Stomach (tissue), 9 donors: ENCODE results near the gene ADM5. TPM values are rescaled to one million over a fixed set of nuclear protein-coding genes. Genes with fewer than 3 reads are reported as not detected.

Source experiments
- DNase-seq, 2 donors: peaks; one replicate each; pipeline versions ENCODE4 v3.0.0 to v3.0.0-alpha.2; 2013 to 2019
- H3K27ac ChIP-seq, 5 donors: fragments of 200-600 bp in 4 of 5; sonication (generic) in 4 of 5; one replicate each; pipeline ENCODE4 v1.5.1; 2013 to 2019; ENCODE audit warnings: mild to moderate bottlenecking in 1 of 5, moderate library complexity in 1 of 5
- H3K27me3 ChIP-seq, 3 donors: fragments of 200-600 bp; sonication (generic); one replicate each; pipeline ENCODE4 v1.5.1; 2017 to 2019; ENCODE audit warnings: mixed run types in 1 of 3
- H3K36me3 ChIP-seq, 4 donors: fragments of 200-600 bp; sonication (generic); 1 replicate in 3 of 4; 2 replicates in 1 of 4; pipeline ENCODE4 v1.5.1; 2016 to 2019
- H3K4me1 ChIP-seq, 4 donors: fragments of 200-600 bp; sonication (generic); one replicate each; pipeline ENCODE4 v1.5.1; 2016 to 2019
- H3K4me3 ChIP-seq, 4 donors: fragments of 200-600 bp; sonication (generic) in 3 of 4; one replicate each; pipeline ENCODE4 v1.5.1; 2016 to 2019; ENCODE audit warnings: mild to moderate bottlenecking in 1 of 4
- H3K9me3 ChIP-seq, 4 donors: fragments of 200-600 bp; sonication (generic); one replicate each; pipeline ENCODE4 v1.5.1; 2016 to 2019
- EP300 ChIP-seq: sonication (generic); formaldehyde crosslinking; IDR thresholded peaks from one replicate; pipeline ENCODE4 v1.6.1; 2017; ENCODE audit warnings: antibody characterized with exemption
- POLR2A ChIP-seq, 4 donors: fragments of 450-650 bp; IDR thresholded peaks; one replicate each; pipeline ENCODE4 v1.6.1; 2016; ENCODE audit warnings: antibody characterized with exemption in 4 of 4, control low read depth in 2 of 4, mild to moderate bottlenecking in 1 of 4, moderate library complexity in 1 of 4
- POLR2AphosphoS5 ChIP-seq, 3 donors: sonication (generic); formaldehyde crosslinking; IDR thresholded peaks; one replicate each; pipeline ENCODE4 v1.6.1; 2016; ENCODE audit warnings: antibody characterized with exemption in 3 of 3
- WGBS, 5 donors: extraction: QIAGEN DNeasy Blood & Tissue Kit in 3 of 5; methylation state at CpG; one replicate each; pipeline versions ENCODE4 v1.1.5 to v1.1.7; 2013 to 2018; 5-methylcytosine and 5-hydroxymethylcytosine counted together
- intact Hi-C: fragments of 100-400 bp; cut with DNase I; formaldehyde crosslinking; loops from one replicate; pipeline ENCODE4 v1.15.1; 2023; ENCODE audit warnings: low total_unique reads
- polyA plus RNA-seq, 3 donors: library from polyadenylated mRNA; stranded (reverse); fragments of 200-250 nt; gene quantifications; one replicate each; pipeline ENCODE4 v1.2.3, GENCODE V29; 2013
- total RNA-seq, 5 donors: library from RNA; depleted of rRNA; stranded (reverse); fragments of >200 nt; gene quantifications; one replicate each; pipeline versions ENCODE4 v1.1.0 to v1.2.3, GENCODE V29; 2014 to 2016
- TF ChIP-seq, protein P1 (sequence below), 7 experiments: fragments of 450-650 bp in 4 of 7; fragments of 200-600 bp in 3 of 7; sonication (generic) in 3 of 7; IDR thresholded peaks; one replicate each; pipeline ENCODE4 v1.5.1; 2016 to 2019; ENCODE audit warnings: antibody characterized with exemption in 7 of 7, control low read depth in 2 of 7, mild to moderate bottlenecking in 1 of 7
- donor health status: healthy with polysubstance abuse.
- donor health status: Bipolar disorder and iron deficiency.
- donor health status: healthy.

Gene ADM5
- total and polyA plus RNA-seq, 8 donors, result 0.61 to 2.5 (median 1.1) TPM; not detected in 3

DNA sequence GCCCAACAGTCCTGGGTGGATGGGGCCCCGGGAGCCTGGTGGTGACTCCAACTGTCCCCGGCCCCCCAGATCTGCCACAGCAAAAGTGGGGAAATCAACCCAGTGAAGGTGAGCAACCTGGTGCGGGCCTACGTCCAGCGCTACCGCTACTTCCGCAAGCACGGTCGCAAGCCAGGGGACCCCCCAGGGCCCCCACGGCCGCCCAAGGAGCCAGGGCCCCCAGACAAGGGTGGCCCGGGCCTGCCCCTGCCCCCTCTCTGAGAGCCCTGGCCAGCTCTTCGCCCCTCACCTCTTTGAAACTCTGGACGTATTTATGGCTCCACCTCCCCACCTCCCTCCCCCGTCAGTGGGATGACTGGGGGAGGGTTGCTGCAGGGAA lies 31.3 kb upstream of the ADM5 start:
- WGBS, 5 donors, result 80 to 88% (median 87%) methylated on average over 11 to 15 of the region's 15 CpGs
- Histone ChIP-seq H3K27me3 (no peaks in the 10 kb centered on the region), H3K4me3 (no peak overlapping the region), H3K27ac (no peak overlapping the region), H3K36me3 (peaks cover 95 to 100% (median 100%) of the 10 kb centered on the region in 4 donors), H3K9me3 (no peaks in the 10 kb centered on the region), H3K4me1 (peaks cover 1 to 4% (median 3%) of the 10 kb centered on the region in 4 donors)
- no peak for DNase-seq
- intact Hi-C loops, result no loop called here
- TF ChIP-seq POLR2AphosphoS5 (IDR thresholded peaks at IDR 0.05), result no peak
- TF ChIP-seq EP300, result no peak
- no peak for TF ChIP-seq POLR2A (IDR thresholded peaks at IDR 0.05)
- TF ChIP-seq, protein P1, sequence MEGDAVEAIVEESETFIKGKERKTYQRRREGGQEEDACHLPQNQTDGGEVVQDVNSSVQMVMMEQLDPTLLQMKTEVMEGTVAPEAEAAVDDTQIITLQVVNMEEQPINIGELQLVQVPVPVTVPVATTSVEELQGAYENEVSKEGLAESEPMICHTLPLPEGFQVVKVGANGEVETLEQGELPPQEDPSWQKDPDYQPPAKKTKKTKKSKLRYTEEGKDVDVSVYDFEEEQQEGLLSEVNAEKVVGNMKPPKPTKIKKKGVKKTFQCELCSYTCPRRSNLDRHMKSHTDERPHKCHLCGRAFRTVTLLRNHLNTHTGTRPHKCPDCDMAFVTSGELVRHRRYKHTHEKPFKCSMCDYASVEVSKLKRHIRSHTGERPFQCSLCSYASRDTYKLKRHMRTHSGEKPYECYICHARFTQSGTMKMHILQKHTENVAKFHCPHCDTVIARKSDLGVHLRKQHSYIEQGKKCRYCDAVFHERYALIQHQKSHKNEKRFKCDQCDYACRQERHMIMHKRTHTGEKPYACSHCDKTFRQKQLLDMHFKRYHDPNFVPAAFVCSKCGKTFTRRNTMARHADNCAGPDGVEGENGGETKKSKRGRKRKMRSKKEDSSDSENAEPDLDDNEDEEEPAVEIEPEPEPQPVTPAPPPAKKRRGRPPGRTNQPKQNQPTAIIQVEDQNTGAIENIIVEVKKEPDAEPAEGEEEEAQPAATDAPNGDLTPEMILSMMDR (IDR thresholded peaks at IDR 0.05), result no peak

DNA sequence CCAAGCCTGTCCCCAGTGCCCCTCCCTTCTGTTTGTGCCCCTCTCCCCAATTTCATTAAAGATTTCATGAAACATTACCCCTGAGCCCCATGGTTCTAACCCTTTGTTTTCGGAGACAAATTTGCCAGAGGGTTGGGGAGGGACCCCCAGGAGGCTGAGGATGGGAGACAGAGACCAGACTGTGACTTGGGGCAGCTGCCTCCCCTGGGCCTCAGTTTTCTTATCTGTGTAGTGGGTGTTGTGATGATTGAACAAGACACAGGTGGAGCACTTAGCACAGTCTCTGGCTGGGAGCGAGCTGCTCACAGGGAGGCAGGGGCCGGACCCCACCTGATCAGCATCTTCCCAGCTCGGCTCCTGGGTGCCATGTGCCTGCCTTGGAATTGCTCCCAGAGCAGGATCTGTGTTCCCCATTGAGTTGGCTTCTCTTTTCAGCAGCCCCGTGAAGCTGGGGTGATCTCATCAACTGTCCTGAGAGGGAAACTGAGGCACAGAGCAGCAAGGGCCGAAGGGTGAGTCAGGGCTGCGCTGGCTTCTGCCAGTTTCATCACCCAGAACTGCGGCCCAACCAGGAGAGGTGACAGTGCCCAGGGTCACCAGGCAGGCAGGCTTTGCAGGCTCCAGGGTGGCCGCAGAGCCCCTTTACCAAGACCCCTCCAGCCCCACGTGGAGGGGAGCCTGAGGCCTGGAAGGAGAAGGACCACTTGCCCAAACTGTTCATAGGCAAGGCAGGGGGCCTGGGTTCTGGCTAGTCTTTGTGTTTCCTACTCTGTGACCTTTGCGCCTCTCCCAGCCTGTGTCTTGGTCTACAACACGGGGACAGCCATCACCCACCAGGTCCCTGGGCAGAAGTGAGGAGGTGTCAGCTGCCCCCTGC lies 30.6 kb upstream of the ADM5 start:
- Histone ChIP-seq H3K9me3 (no peaks in the 10 kb centered on the region), H3K4me1 (peaks cover 7 to 11% (median 9%) of the 10 kb centered on the region in 4 donors), H3K27ac (no peak overlapping the region), H3K4me3 (no peak overlapping the region), H3K27me3 (no peaks in the 10 kb centered on the region), H3K36me3 (peaks cover 89 to 97% (median 94%) of the 10 kb centered on the region in 4 donors)
- intact Hi-C loops, result no loop called here
- TF ChIP-seq EP300, result no peak
- no peak for TF ChIP-seq POLR2A (IDR thresholded peaks at IDR 0.05)
- no peak for TF ChIP-seq POLR2AphosphoS5 (IDR thresholded peaks at IDR 0.05)
- TF ChIP-seq, protein P1 (IDR thresholded peaks at IDR 0.05), result no peak
- no peak for DNase-seq
- WGBS, 5 donors, result 86 to 95% (median 92%) methylated on average over 3 to 12 of the region's 12 CpGs

DNA sequence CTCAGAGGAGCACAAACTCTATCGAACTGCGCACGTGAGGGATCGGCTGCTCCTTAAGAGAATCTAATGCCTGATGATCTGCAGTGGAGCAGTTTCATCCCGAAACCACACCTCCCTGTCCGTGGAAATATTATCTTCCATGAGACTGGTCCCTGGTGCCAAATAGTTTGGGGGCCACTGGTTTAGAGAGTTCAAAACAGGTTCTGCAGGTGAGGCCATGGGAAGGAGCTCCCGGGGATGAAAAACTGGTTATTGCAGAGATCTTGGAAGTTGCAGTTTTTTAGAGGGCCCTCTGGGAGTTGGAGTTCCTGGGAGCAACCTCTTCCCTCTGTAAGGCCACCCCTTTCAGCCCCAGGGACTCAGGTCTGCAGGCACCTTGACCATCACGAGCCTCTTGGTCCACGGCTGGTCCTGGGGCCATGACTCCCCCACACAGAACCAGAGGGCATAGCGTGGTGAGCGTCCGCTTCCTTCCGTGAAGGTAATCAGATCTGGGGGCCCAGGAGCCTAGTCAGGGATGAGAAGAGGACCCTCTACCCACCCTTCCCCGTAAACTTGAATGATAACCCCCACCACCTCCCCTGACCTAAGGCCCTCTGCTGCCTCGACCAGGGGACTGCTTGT lies 28.9 kb upstream of the ADM5 start:
- H3K9me3 ChIP-seq, result no peaks in the 10 kb centered on the region
- no peak for DNase-seq
- no peak for TF ChIP-seq POLR2AphosphoS5 (IDR thresholded peaks at IDR 0.05)
- TF ChIP-seq, protein P1 (IDR thresholded peaks at IDR 0.05), result no peak
- no peak for TF ChIP-seq EP300
- no peak for TF ChIP-seq POLR2A (IDR thresholded peaks at IDR 0.05)
- H3K27ac ChIP-seq, result no peak overlapping the region
- intact Hi-C loops, result no loop called here
- no peak overlapping the region for H3K4me3 ChIP-seq
- H3K27me3 ChIP-seq, result no peaks in the 10 kb centered on the region
- 82 to 87% (median 84%) methylated on average over 15 of the region's 15 CpGs for WGBS, 5 donors
- peaks cover 74 to 80% (median 78%) of the 10 kb centered on the region in 4 donors for H3K36me3 ChIP-seq
- peaks cover 13 to 23% (median 17%) of the 10 kb centered on the region in 4 donors for H3K4me1 ChIP-seq

DNA sequence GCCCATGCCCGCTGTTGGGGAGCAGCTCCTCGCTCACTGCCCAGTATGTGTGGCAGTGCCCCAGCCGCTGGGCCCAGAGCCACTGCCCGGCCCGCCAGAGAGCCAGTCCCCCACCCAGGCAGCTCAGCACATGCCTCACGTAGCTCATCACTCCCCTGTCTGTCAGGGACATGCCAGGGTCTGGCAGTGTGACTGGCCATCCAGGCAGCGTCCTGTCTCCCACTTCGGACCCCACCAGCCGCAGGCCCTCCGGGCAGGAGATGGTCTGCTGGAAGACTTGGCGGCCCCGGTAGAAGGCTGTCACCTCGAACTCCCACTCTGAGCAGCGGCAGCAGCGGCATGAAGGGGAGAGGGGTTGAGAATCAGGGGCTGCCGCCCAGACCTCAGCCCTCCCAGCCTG lies 27.4 kb upstream of the ADM5 start:
- 80 to 96% (median 93%) methylated on average over 2 to 16 of the region's 16 CpGs for WGBS, 5 donors
- Histone ChIP-seq H3K27me3 (no peaks in the 10 kb centered on the region), H3K4me1 (peaks cover 22 to 33% (median 28%) of the 10 kb centered on the region in 4 donors), H3K27ac (no peak overlapping the region), H3K36me3 (peaks cover 58 to 65% (median 62%) of the 10 kb centered on the region in 4 donors), H3K9me3 (no peaks in the 10 kb centered on the region), H3K4me3 (no peak overlapping the region)
- DNase-seq, result no peak
- TF ChIP-seq, protein P1 (IDR thresholded peaks at IDR 0.05), result no peak
- no peak for TF ChIP-seq EP300
- TF ChIP-seq POLR2A (IDR thresholded peaks at IDR 0.05), result no peak
- TF ChIP-seq POLR2AphosphoS5 (IDR thresholded peaks at IDR 0.05), result no peak
- intact Hi-C loops, result no loop called here
